HG03045 (cell line): ENCODE data around the gene BMI1.

ENCODE experiments used
- ATAC-seq: cut with Tn5 transposase; IDR thresholded peaks from one replicate; pipeline ENCODE4 v1.9.1; 2021; ENCODE audit warnings: mild to moderate bottlenecking, moderate library complexity; ENCODE audit not compliant: unreplicated experiment

The BMI1 gene

GRCh38 chr10:22365644-22366434 lies 44.9 kb downstream of the BMI1 start:
- no peak for ATAC-seq

GRCh38 chr10:22366435-22366703 lies 45.5 kb downstream of the BMI1 start:
- no peak for ATAC-seq

- no peak for ATAC-seq
Observed at GRCh38 chr10:22366771-22367170, 45.9 kb downstream of the BMI1 start.

- no peak for ATAC-seq
Observed at GRCh38 chr10:22367471-22367870, 46.6 kb downstream of the BMI1 start.

GRCh38 chr10:22368402-22368801 lies 47.5 kb downstream of the BMI1 start:
- no peak for ATAC-seq

- ATAC-seq, result no peak
Observed at GRCh38 chr10:22368981-22369380, 48.1 kb downstream of the BMI1 start.

- ATAC-seq, result no peak
Observed at GRCh38 chr10:22369434-22370072, 48.7 kb downstream of the BMI1 start.

GRCh38 chr10:22370320-22370719 lies 49.4 kb downstream of the BMI1 start:
- ATAC-seq, result no peak

GRCh38 chr10:22372298-22372697 lies 51.4 kb downstream of the BMI1 start:
- ATAC-seq, result no peak

- no peak for ATAC-seq
Observed at GRCh38 chr10:22372917-22373316, 52.0 kb downstream of the BMI1 start.

GRCh38 chr10:22374489-22375126 lies 53.7 kb downstream of the BMI1 start:
- no peak for ATAC-seq

- peak; percentile 39 for ATAC-seq
Observed at GRCh38 chr10:22379059-22379458, 58.2 kb downstream of the BMI1 start.
